NCI-H524 treated with DMSO at 0.1 percent for 48 hours (cell line): ENCODE measurements around the gene DOK7.

Source experiments
- DNase-seq: peaks from one replicate; lab custom pipeline; 2025; lab: John Stamatoyannopoulos, UW

Gene DOK7

GRCh38 chr4:3475041-3475712, 12.1 kb downstream of the DOK7 start:
- no peak for DNase-seq

GRCh38 chr4:3475713-3476260, 12.7 kb downstream of the DOK7 start:
- no peak for DNase-seq

- no peak for DNase-seq
Measured at GRCh38 chr4:3476341-3476747, 13.2 kb downstream of the DOK7 start.

- no peak for DNase-seq
Measured at GRCh38 chr4:3476936-3477749, 14.0 kb downstream of the DOK7 start.

GRCh38 chr4:3477750-3478430, 14.8 kb downstream of the DOK7 start:
- no peak for DNase-seq

- no peak for DNase-seq
Measured at GRCh38 chr4:3478446-3479357, 15.6 kb downstream of the DOK7 start.

- DNase-seq = no peak
Measured at GRCh38 chr4:3479358-3480101, 16.4 kb downstream of the DOK7 start.

GRCh38 chr4:3480528-3481112, 17.5 kb downstream of the DOK7 start:
- no peak for DNase-seq

GRCh38 chr4:3481113-3481531, 18.0 kb downstream of the DOK7 start:
- no peak for DNase-seq

- no peak for DNase-seq
Measured at GRCh38 chr4:3481783-3482393, 18.8 kb downstream of the DOK7 start.

- no peak for DNase-seq
Measured at GRCh38 chr4:3482707-3483106, 19.6 kb downstream of the DOK7 start.

- DNase-seq = peak; percentile 43
Measured at GRCh38 chr4:3483471-3483921, 20.4 kb downstream of the DOK7 start.

- DNase-seq = no peak
Measured at GRCh38 chr4:3484057-3484973, 21.2 kb downstream of the DOK7 start.

GRCh38 chr4:3485011-3485791, 22.1 kb downstream of the DOK7 start:
- no peak for DNase-seq

GRCh38 chr4:3485886-3486540, 22.9 kb downstream of the DOK7 start:
- DNase-seq = no peak

- no peak for DNase-seq
Measured at GRCh38 chr4:3486541-3487540, 23.7 kb downstream of the DOK7 start.
